Mucosa of rectum (tissue), 2 donors: Measurements from ENCODE around the gene ADAM15.

Experiments
- H3K27ac ChIP-seq, 2 donors: one replicate each; pipeline ENCODE4 v1.7.0; 2013; ENCODE audit warnings: inconsistent platforms in 2 of 2, low read depth in 2 of 2, low read length in 2 of 2
- H3K27me3 ChIP-seq, 2 donors: one replicate each; pipeline ENCODE4 v1.7.0; 2013; ENCODE audit warnings: low read length in 2 of 2; ENCODE audit not compliant: control insufficient read depth in 2 of 2, insufficient read depth in 2 of 2
- H3K36me3 ChIP-seq, 2 donors: one replicate each; pipeline ENCODE4 v1.7.0; 2013; ENCODE audit warnings: low read length in 2 of 2; ENCODE audit not compliant: control insufficient read depth in 2 of 2, insufficient read depth in 2 of 2
- H3K4me1 ChIP-seq, 2 donors: one replicate each; pipeline ENCODE4 v1.7.0; 2013; ENCODE audit warnings: low read length in 2 of 2, mild to moderate bottlenecking in 1 of 2; ENCODE audit not compliant: control insufficient read depth in 2 of 2, insufficient read depth in 2 of 2
- H3K4me3 ChIP-seq, 2 donors: one replicate each; pipeline ENCODE4 v1.7.0; 2013; ENCODE audit warnings: low read length in 2 of 2
- H3K9ac ChIP-seq, 2 donors: one replicate each; pipeline ENCODE4 v1.7.0; 2013; ENCODE audit warnings: low read length in 2 of 2, low read depth in 1 of 2, mild to moderate bottlenecking in 1 of 2
- H3K9me3 ChIP-seq, 2 donors: one replicate each; pipeline ENCODE4 v1.7.0; 2013; ENCODE audit warnings: low read length in 2 of 2; ENCODE audit not compliant: control insufficient read depth in 2 of 2
- donor health status: healthy.
- donor health status: Normal muscosa, but diverticular disease.

Gene ADAM15

GRCh38 chr1:155103325-155103724, 52.2 kb downstream of the ADAM15 start:
- no peaks in the 10 kb centered on the region for H3K27me3 ChIP-seq
- H3K4me1 ChIP-seq, result peaks cover 9 to 11% of the 10 kb centered on the region in 2 donors
- no peak overlapping the region for H3K27ac ChIP-seq
- H3K9me3 ChIP-seq, result no peaks in the 10 kb centered on the region
- H3K36me3 ChIP-seq, result no peaks in the 10 kb centered on the region
- H3K4me3 ChIP-seq, result no peak overlapping the region
- no peak overlapping the region for H3K9ac ChIP-seq

- Histone ChIP-seq H3K9me3 (no peaks in the 10 kb centered on the region), H3K9ac (no peak overlapping the region), H3K36me3 (no peaks in the 10 kb centered on the region), H3K4me1 (peaks cover 9 to 11% of the 10 kb centered on the region in 2 donors), H3K27me3 (no peaks in the 10 kb centered on the region), H3K27ac (peak overlapping the region in 1 of 2 donors; percentile 38), H3K4me3 (no peak overlapping the region)
Measured at GRCh38 chr1:155104605-155105534, 53.8 kb downstream of the ADAM15 start.

GRCh38 chr1:155105604-155106011, 54.5 kb downstream of the ADAM15 start:
- Histone ChIP-seq H3K9me3 (no peaks in the 10 kb centered on the region), H3K4me1 (peaks cover 9 to 11% of the 10 kb centered on the region in 2 donors), H3K27me3 (no peaks in the 10 kb centered on the region), H3K27ac (peak overlapping the region in 1 of 2 donors; percentile 38), H3K36me3 (no peaks in the 10 kb centered on the region), H3K9ac (no peak overlapping the region), H3K4me3 (no peak overlapping the region)

- no peak overlapping the region for H3K9ac ChIP-seq
- no peaks in the 10 kb centered on the region for H3K27me3 ChIP-seq
- peaks cover 9 to 11% of the 10 kb centered on the region in 2 donors for H3K4me1 ChIP-seq
- no peaks in the 10 kb centered on the region for H3K36me3 ChIP-seq
- no peak overlapping the region for H3K4me3 ChIP-seq
- H3K9me3 ChIP-seq, result no peaks in the 10 kb centered on the region
- H3K27ac ChIP-seq, result no peak overlapping the region
Measured at GRCh38 chr1:155106862-155107261, 55.7 kb downstream of the ADAM15 start.

- no peaks in the 10 kb centered on the region for H3K9me3 ChIP-seq
- H3K4me1 ChIP-seq, result peaks cover 6 to 7% of the 10 kb centered on the region in 2 donors
- H3K27me3 ChIP-seq, result no peaks in the 10 kb centered on the region
- no peak overlapping the region for H3K9ac ChIP-seq
- H3K4me3 ChIP-seq, result no peak overlapping the region
- H3K36me3 ChIP-seq, result no peaks in the 10 kb centered on the region
- H3K27ac ChIP-seq, result no peak overlapping the region
Measured at GRCh38 chr1:155107309-155108264, 56.5 kb downstream of the ADAM15 start.

GRCh38 chr1:155108296-155108695, 57.2 kb downstream of the ADAM15 start:
- no peak overlapping the region for H3K9ac ChIP-seq

GRCh38 chr1:155110381-155110780, 59.3 kb downstream of the ADAM15 start:
- Histone ChIP-seq H3K27ac (no peak overlapping the region), H3K27me3 (no peaks in the 10 kb centered on the region), H3K9ac (no peak overlapping the region), H3K4me1 (peaks cover 5% of the 10 kb centered on the region in 2 donors), H3K4me3 (no peak overlapping the region), H3K36me3 (no peaks in the 10 kb centered on the region), H3K9me3 (no peaks in the 10 kb centered on the region)

More at GRCh38 chr1:155108296-155108695, 57.2 kb downstream of the ADAM15 start:
- H3K36me3 ChIP-seq, result no peaks in the 10 kb centered on the region
- H3K27me3 ChIP-seq, result no peaks in the 10 kb centered on the region
- H3K9me3 ChIP-seq, result no peaks in the 10 kb centered on the region
- H3K4me1 ChIP-seq, result peaks cover 6% of the 10 kb centered on the region in 2 donors
- H3K27ac ChIP-seq, result no peak overlapping the region
- H3K4me3 ChIP-seq, result no peak overlapping the region

- H3K9me3 ChIP-seq, result no peaks in the 10 kb centered on the region
- H3K27ac ChIP-seq, result no peak overlapping the region
- no peaks in the 10 kb centered on the region for H3K36me3 ChIP-seq
- H3K4me3 ChIP-seq, result no peak overlapping the region
- H3K27me3 ChIP-seq, result no peaks in the 10 kb centered on the region
- peaks cover under 1 to 4% of the 10 kb centered on the region in 2 donors for H3K4me1 ChIP-seq
- no peak overlapping the region for H3K9ac ChIP-seq
Measured at GRCh38 chr1:155110826-155111225, 59.7 kb downstream of the ADAM15 start.
